HG03558 (cell line): ENCODE results near the gene SLC26A2.
"Not testable (repeated sequence)": the region's sequence is repeated elsewhere in the genome, so short reads cannot be mapped to it uniquely, and the experiment has no call there.

Source experiments
- ATAC-seq: cut with Tn5 transposase; IDR thresholded peaks from one replicate; pipeline ENCODE4 v1.9.1; 2021; ENCODE audit warnings: moderate number of reproducible peaks; ENCODE audit not compliant: unreplicated experiment; ENCODE audit errors: extremely low read depth

Gene SLC26A2

GRCh38 chr5:149936044-149936699 lies 24.4 kb upstream of the SLC26A2 start:
- ATAC-seq: no peak

- no peak for ATAC-seq
Observed at GRCh38 chr5:149936700-149937091, 23.9 kb upstream of the SLC26A2 start.

- ATAC-seq: no peak
Observed at GRCh38 chr5:149937610-149938009, 22.9 kb upstream of the SLC26A2 start.

- ATAC-seq: no peak
Observed at GRCh38 chr5:149938279-149938678, 22.3 kb upstream of the SLC26A2 start.

GRCh38 chr5:149938791-149939358 lies 21.7 kb upstream of the SLC26A2 start:
- ATAC-seq: no peak

- no peak for ATAC-seq
Observed at GRCh38 chr5:149939546-149939945, 21.0 kb upstream of the SLC26A2 start.

- peak; percentile 52 for ATAC-seq
Observed at GRCh38 chr5:149940077-149940574, 20.4 kb upstream of the SLC26A2 start.

GRCh38 chr5:149940941-149941644 lies 19.5 kb upstream of the SLC26A2 start:
- no peak for ATAC-seq

- ATAC-seq: no peak
Observed at GRCh38 chr5:149941795-149942194, 18.8 kb upstream of the SLC26A2 start.

GRCh38 chr5:149942199-149942598 lies 18.4 kb upstream of the SLC26A2 start:
- no peak for ATAC-seq

- not testable (repeated sequence) for ATAC-seq
Observed at GRCh38 chr5:149942741-149943169, 17.8 kb upstream of the SLC26A2 start.

GRCh38 chr5:149943177-149943949 lies 17.2 kb upstream of the SLC26A2 start:
- ATAC-seq: not testable (repeated sequence)

- ATAC-seq: no peak
Observed at GRCh38 chr5:149944666-149945065, 15.9 kb upstream of the SLC26A2 start, which contains the start of gene PDE6A. TSS of gene PDE6A (minus strand) at chr5:149944793. CDS start at chr5:149944673, 120 bp downstream.

GRCh38 chr5:149946118-149946517 lies 14.4 kb upstream of the SLC26A2 start:
- ATAC-seq: no peak

GRCh38 chr5:149948993-149949392 lies 11.6 kb upstream of the SLC26A2 start:
- no peak for ATAC-seq

GRCh38 chr5:149951138-149951749 lies 9.3 kb upstream of the SLC26A2 start:
- no peak for ATAC-seq

GRCh38 chr5:149953436-149954121 lies 7.0 kb upstream of the SLC26A2 start:
- no peak for ATAC-seq

GRCh38 chr5:149954798-149955197 lies 5.8 kb upstream of the SLC26A2 start:
- no peak for ATAC-seq

GRCh38 chr5:149956685-149957084 lies 3.9 kb upstream of the SLC26A2 start:
- no peak for ATAC-seq
